Activated CD4-positive, CD25-positive, alpha-beta regulatory T cell treated with anti-CD3 and anti-CD28 coated beads, Interleukin-2, amount 50 U/mL, for 72 hours (primary cell): ENCODE measurements around the gene THRAP3.
"Not testable (repeated sequence)": the region's sequence is repeated elsewhere in the genome, so short reads cannot be mapped to it uniquely, and the experiment has no call there.

Experiments used
- DNase-seq: peaks from one replicate; pipeline ENCODE4 v3.0.0; 2021

THRAP3 gene

GRCh38 chr1:36251794-36252481 is 27.7 kb downstream of the THRAP3 start:
- DNase-seq = no peak

- not testable (repeated sequence) for DNase-seq
Measured at GRCh38 chr1:36252482-36252824, 28.2 kb downstream of the THRAP3 start.

- DNase-seq = no peak
Measured at GRCh38 chr1:36253161-36253862, 29.1 kb downstream of the THRAP3 start.

DNA sequence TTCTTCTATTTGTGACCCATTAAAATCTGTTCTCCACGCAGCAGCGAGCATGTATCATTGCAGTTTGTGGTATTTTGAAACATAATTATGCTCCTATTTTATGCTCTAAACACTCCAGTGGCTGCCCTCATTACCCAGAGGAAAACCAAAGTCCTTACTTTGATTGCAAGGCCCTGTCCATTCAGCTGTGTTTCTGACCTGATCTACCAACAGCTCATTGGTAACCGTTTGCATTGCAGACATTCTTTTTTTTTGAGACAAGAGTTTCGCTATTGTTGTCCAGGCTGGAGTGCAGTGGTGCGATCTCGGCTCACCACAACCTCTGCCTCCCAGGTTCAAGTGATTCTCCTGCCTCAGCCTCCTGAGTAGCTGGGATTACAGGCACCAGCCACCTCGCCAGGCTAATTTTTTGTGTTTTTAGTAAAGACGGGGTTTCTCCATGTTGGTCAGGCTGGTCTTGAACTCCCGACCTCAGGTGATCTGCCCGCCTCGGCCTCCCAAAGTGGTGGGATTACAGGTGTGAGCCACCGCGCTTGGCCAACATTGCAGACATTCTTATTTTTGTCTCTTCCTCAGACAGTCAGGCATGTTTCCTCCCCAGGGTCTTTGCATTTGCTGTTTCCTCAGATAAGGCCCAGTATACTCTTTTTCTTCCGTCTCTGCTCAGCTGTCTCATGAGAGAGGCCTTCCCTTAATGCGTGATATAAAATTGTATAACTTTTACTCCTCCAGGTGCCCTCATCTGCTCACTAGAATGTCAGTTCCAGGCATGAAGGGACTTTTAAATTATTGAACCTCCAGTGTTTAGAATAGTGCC is 32.5 kb downstream of the THRAP3 start:
- DNase-seq = no peak

DNA sequence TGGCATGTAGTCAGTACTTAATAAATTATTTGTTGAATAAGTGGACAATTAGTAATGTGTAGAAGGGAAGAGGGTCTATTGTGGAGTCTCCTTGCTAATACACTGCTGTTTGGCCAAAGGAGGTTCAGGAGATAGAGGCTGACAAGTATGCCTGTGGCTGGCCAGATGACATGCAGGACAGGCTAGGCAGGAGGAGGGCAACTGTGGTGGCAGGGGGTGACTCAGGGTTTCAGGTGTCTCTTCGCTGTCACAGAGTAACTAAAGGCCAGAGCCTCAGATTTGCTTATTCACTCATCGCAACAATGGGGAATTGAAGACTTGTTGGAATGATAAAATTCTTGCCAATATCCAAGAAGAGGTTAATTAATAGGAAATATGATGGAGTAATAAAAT is 33.1 kb downstream of the THRAP3 start:
- no peak for DNase-seq

- no peak for DNase-seq
Measured at GRCh38 chr1:36258960-36259344, 34.7 kb downstream of the THRAP3 start.

- no peak for DNase-seq
Measured at GRCh38 chr1:36268981-36269380, 44.7 kb downstream of the THRAP3 start.

DNA sequence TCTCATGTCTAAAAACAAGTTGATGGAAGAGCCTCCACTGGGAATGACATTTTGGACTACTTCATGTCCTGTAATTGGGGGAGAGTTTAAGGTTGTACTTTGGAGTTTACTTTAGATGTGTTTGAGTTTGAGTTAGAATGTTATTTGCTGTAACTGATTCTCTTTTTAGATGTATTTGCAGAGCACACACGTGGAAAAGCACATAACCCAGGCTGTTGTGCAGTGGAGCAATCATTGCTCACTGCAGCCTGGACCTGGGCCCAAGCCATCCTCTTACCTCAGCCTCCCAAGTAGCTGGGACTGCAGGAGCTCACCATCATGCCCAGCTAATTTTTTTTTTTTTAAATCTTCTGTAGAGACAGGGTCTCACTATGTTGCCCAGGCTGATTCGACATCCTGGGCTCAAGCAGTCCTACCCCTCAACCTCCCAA is 45.2 kb downstream of the THRAP3 start:
- DNase-seq = no peak

- no peak for DNase-seq
Measured at GRCh38 chr1:36273024-36273423, 48.8 kb downstream of the THRAP3 start.

- DNase-seq = no peak
Measured at GRCh38 chr1:36274201-36274600, 50.0 kb downstream of the THRAP3 start.

- DNase-seq = no peak
Measured at GRCh38 chr1:36276688-36277087, 52.4 kb downstream of the THRAP3 start.

DNA sequence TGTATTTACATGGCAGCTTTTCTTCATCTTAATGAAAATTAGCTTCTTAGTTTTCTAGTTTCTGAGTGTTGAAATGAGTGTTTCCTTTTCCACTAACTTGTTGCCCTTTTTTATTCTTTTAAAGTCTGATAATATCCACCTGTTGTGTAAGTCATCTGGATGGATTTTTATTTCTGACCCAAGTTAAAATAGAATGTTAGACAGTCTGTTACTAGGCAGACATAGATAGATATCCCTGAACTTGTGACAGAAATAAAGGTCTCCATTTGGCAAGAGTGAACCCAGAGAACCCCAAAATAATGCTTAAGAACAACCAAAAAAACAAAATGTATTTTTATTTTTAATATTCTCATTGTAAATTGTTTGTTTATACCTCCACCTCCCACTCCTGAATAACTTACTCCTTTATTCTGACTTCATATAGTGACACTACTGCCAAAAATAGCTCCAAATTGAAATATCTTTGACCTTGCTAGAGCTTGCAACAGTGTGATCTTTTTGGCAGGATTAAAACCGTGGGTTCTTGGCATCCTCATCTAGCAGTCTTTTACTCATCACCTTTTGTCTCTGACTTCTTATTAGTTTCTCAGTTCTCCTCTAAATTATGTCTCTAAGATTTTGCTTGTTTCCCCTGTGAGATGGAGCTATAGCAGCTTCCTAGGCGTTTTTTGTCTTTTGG is 55.0 kb downstream of the THRAP3 start:
- no peak for DNase-seq

- DNase-seq = no peak
Measured at GRCh38 chr1:36279789-36280296, 55.6 kb downstream of the THRAP3 start.

- DNase-seq = no peak
Measured at GRCh38 chr1:36284061-36284460, 59.8 kb downstream of the THRAP3 start.

DNA sequence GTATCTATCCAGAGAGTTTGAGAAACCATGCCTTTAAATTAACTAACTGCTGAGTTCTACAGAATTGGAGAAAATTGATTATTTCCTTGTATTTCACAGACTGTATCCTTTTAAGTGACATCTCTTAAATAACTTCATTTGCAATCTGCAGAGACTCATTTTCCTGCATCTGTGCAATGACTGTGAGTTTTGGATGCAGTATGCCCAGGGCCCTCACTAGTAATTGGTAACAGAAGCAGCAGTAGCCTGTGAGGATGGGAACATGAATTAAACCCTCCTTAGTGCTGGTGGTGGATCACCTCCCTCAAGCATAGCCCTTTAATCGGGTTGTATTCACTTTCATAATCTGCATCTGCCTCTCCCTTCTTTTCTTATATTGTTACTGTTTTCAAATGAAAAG is 60.3 kb downstream of the THRAP3 start:
- no peak for DNase-seq

DNA sequence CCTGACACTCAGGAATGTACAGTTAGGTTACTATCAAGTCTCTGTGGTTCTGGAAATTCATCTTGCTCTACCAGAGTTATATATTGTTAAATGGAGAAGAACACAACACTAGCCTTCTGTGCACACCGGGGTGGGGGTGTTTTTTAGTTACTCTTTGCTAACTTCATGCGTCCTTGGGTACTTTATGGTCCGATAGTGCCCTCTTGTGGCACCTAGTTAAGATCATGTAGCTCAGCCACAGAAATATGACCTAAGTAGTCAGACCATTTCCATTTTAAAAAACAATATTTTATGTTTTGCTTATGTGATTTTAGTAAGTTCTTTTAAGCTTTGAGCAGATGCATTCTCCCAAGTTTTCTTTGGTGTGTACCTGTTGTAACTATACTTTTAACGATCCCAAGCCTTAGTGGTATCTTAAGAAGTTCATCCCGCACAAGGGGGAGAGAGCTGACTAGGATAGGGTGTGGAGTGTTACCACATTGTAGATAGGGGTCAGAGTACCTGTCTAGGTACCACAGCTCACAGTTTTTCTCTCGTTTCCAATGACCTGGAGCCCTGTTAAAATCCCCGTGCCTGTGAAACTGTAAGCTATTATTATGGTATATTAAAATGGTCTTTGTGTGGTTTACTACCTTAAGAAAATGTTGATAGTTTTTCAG is 61.3 kb downstream of the THRAP3 start:
- no peak for DNase-seq

GRCh38 chr1:36286802-36287201 is 62.6 kb downstream of the THRAP3 start:
- no peak for DNase-seq

- DNase-seq = no peak
Measured at GRCh38 chr1:36287595-36287994, 63.4 kb downstream of the THRAP3 start.

GRCh38 chr1:36295390-36295789 is 71.1 kb downstream of the THRAP3 start:
- DNase-seq = no peak

- DNase-seq = no peak
Measured at GRCh38 chr1:36297062-36297461, 72.8 kb downstream of the THRAP3 start.

- DNase-seq = no peak
Measured at GRCh38 chr1:36298640-36299039, 74.4 kb downstream of the THRAP3 start.

GRCh38 chr1:36300526-36300925 is 76.3 kb downstream of the THRAP3 start:
- no peak for DNase-seq

DNA sequence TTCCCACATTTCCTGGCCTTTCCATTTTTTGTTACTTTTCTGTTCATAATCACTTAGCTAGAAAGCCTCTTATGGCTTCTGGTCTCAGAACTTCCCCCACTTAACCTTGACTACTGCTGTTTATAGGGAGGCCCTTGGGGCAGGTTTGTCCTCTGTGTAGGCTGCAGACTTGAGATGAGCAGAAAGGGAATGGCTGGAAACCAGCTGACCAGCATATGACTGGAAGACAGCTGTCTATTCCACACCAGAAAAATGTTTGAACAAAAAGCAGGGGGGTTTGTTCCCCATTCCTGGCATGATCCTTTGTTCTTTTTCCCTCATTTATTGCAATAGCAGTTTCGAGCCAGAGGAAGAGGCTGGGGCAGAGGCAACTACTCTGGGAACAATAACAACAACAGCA is 77.0 kb downstream of the THRAP3 start:
- DNase-seq = no peak
